A549 (cell line): ENCODE data around the gene COL8A2. TPM values are rescaled to one million over a fixed set of nuclear protein-coding genes. Genes with fewer than 3 reads are reported as not detected.

Experiments
- ATAC-seq, 2 experiments: fragments of 200-7000 bp in 1 of 2; fragments of >200 bp in 1 of 2; cut with Nextera tagmentation in 1 of 2; cut with Tn5 transposase in 1 of 2; 3 replicates each; pipeline versions ENCODE4 v1.8.0 to v1.9.1; 2018 to 2020; ENCODE audit warnings: mild to moderate bottlenecking in 1 of 2, moderate library complexity in 1 of 2
- CTCF ChIA-PET: fragments of 300-600 bp; sonication (Branson Sonifier 250); formaldehyde crosslinking; extraction: SDS; loops from one replicate; lab custom pipeline; 2021; ENCODE audit warnings: antibody characterized with exemption, inconsistent platforms; lab: Yijun Ruan, JAX
- POLR2A ChIA-PET: fragments of 350-600 bp; formaldehyde crosslinking; extraction: SDS; loops from one replicate; lab custom pipeline; 2021; ENCODE audit warnings: antibody characterized with exemption, inconsistent platforms; lab: Yijun Ruan, JAX
- DNase-seq, 2 experiments: peaks; one replicate each; pipeline versions ENCODE4 v3.0.0 to v3.0.0-alpha.2; 2011 to 2016; ENCODE audit warnings: low read depth in 1 of 2, low spot score in 1 of 2
- FAIRE-seq: peaks from 2 replicates; lab custom pipeline; 2011; peaks lifted over from hg19 to GRCh38; lab: Jason Lieb, UNC
- H3K27ac ChIP-seq, 2 experiments: fragments of >200 bp; sonication (Bioruptor Twin); formaldehyde crosslinking; 3 replicates each; pipeline ENCODE4 v1.5.1; 2016 to 2017
- H3K4me1 ChIP-seq: fragments of >200 bp; sonication (Bioruptor Twin); formaldehyde crosslinking; 3 replicates; pipeline ENCODE4 v1.6.1; 2016
- H3K4me2 ChIP-seq: fragments of >200 bp; sonication (Bioruptor Twin); formaldehyde crosslinking; 3 replicates; pipeline ENCODE4 v1.6.1; 2016
- H3K4me3 ChIP-seq: fragments of >200 bp; sonication (Bioruptor Twin); formaldehyde crosslinking; 3 replicates; pipeline ENCODE4 v1.5.1; 2016
- H3K9me3 ChIP-seq: fragments of >200 bp; sonication (Bioruptor Twin); formaldehyde crosslinking; 3 replicates; pipeline ENCODE4 v1.6.1; 2016
- CBX8 ChIP-seq: fragments of 200-600 bp; sonication (generic); IDR thresholded peaks from 2 replicates; pipeline ENCODE4 v1.6.1; 2016
- CEBPB ChIP-seq, 2 experiments: fragments of >200 bp in 1 of 2; sonication (Bioruptor Twin) in 1 of 2; formaldehyde crosslinking in 1 of 2; IDR thresholded peaks; 2 replicates each; pipeline ENCODE4 v1.6.1; 2012 to 2016
- CHD2 ChIP-seq: fragments of 150-350 bp; IDR thresholded peaks from 2 replicates; pipeline ENCODE4 v1.6.1; 2014; ENCODE audit warnings: low read length; ENCODE audit not compliant: partially characterized antibody
- EHF ChIP-seq: fragments of 250-450 bp; sonication (Bioruptor Pico); IDR thresholded peaks from 2 replicates; pipeline ENCODE4 v1.5.0; 2020; ENCODE audit warnings: mild to moderate bottlenecking
- EHMT2 ChIP-seq: fragments of 200-600 bp; sonication (generic); IDR thresholded peaks from 2 replicates; pipeline ENCODE4 v1.6.1; 2016; ENCODE audit warnings: antibody characterized with exemption, low read depth, mild to moderate bottlenecking, moderate library complexity
- EP300 ChIP-seq, 2 experiments: fragments of >200 bp; sonication (Bioruptor Twin); formaldehyde crosslinking; IDR thresholded peaks; 2 replicates in 1 of 2; 3 replicates in 1 of 2; pipeline ENCODE4 v1.6.1; 2016 to 2017
- ESRRA ChIP-seq: fragments of 150-350 bp; IDR thresholded peaks from 2 replicates; pipeline ENCODE4 v1.6.1; 2014; ENCODE audit warnings: mild to moderate bottlenecking, low read length, borderline replicate concordance
- GATA3 ChIP-seq: IDR thresholded peaks from 2 replicates; pipeline ENCODE4 v1.6.1; 2012; ENCODE audit warnings: borderline replicate concordance
- HDAC2 ChIP-seq: fragments of 200-600 bp; sonication (generic); IDR thresholded peaks from 2 replicates; pipeline ENCODE4 v1.6.1; 2016
- HEYL ChIP-seq: fragments of 250-450 bp; sonication (Bioruptor Pico); IDR thresholded peaks from 2 replicates; pipeline ENCODE4 v1.8.0; 2021; ENCODE audit warnings: mild to moderate bottlenecking, moderate library complexity
- HOXA7 ChIP-seq: fragments of 250-450 bp; sonication (Bioruptor Pico); IDR thresholded peaks from 2 replicates; pipeline ENCODE4 v1.5.0; 2020; ENCODE audit warnings: mild to moderate bottlenecking, moderate library complexity
- KDM5A ChIP-seq: fragments of 200-600 bp; sonication (generic); IDR thresholded peaks from 2 replicates; pipeline ENCODE4 v1.6.1; 2016; ENCODE audit warnings: antibody characterized with exemption, mild to moderate bottlenecking
- MAFK ChIP-seq: fragments of 450-650 bp; IDR thresholded peaks from 2 replicates; pipeline ENCODE4 v1.6.1; 2014; ENCODE audit not compliant: partially characterized antibody
- MAZ ChIP-seq: fragments of 150-350 bp; IDR thresholded peaks from 2 replicates; pipeline ENCODE4 v1.6.1; 2014; ENCODE audit warnings: antibody characterized with exemption, low read depth, low read length, borderline replicate concordance
- MYC ChIP-seq: IDR thresholded peaks from 2 replicates; pipeline ENCODE4 v1.6.1; 2012; ENCODE audit warnings: mild to moderate bottlenecking, inconsistent platforms, low read length, improper control_type of control experiment, borderline replicate concordance
- NFE2L2 ChIP-seq: fragments of 150-350 bp; conservative IDR thresholded peaks from 2 replicates; pipeline ENCODE4 v1.6.1; 2014; ENCODE audit warnings: low read length
- NPAS2 ChIP-seq: fragments of 250-450 bp; sonication (Bioruptor Pico); IDR thresholded peaks from 2 replicates; pipeline ENCODE4 v1.8.0; 2022; ENCODE audit warnings: mild to moderate bottlenecking, moderate library complexity, borderline replicate concordance
- NR3C1 ChIP-seq: fragments of >200 bp; sonication (Bioruptor Twin); formaldehyde crosslinking; IDR thresholded peaks from 3 replicates; pipeline ENCODE4 v1.6.1; 2017
- RAD21 ChIP-seq, 2 experiments: fragments of >200 bp in 1 of 2; sonication (Bioruptor Twin) in 1 of 2; formaldehyde crosslinking in 1 of 2; IDR thresholded peaks in 1 of 2; conservative IDR thresholded peaks in 1 of 2; 2 replicates in 1 of 2; 3 replicates in 1 of 2; pipeline ENCODE4 v1.6.1; 2012 to 2018; ENCODE audit warnings: inconsistent platforms in 1 of 2
- RCOR1 ChIP-seq: fragments of 150-350 bp; IDR thresholded peaks from 2 replicates; pipeline ENCODE4 v1.6.1; 2014; ENCODE audit warnings: antibody characterized with exemption, low read length, low read depth
- RFX5 ChIP-seq: fragments of 450-650 bp; IDR thresholded peaks from 2 replicates; pipeline ENCODE4 v1.7.1; 2014; ENCODE audit warnings: antibody characterized with exemption, mild to moderate bottlenecking, moderate library complexity
- SREBF2 ChIP-seq: fragments of 450-650 bp; IDR thresholded peaks from 2 replicates; pipeline ENCODE4 v1.6.1; 2014; ENCODE audit warnings: mild to moderate bottlenecking, moderate library complexity
- ZNF302 ChIP-seq: fragments of 250-450 bp; sonication (Bioruptor Pico); IDR thresholded peaks from 2 replicates; pipeline ENCODE4 v1.9.0; 2021; ENCODE audit warnings: inconsistent platforms, mild to moderate bottlenecking, moderate library complexity
- ZSCAN20 ChIP-seq: fragments of 250-450 bp; sonication (Bioruptor Pico); IDR thresholded peaks from 2 replicates; pipeline ENCODE4 v1.8.0; 2022; ENCODE audit warnings: mild to moderate bottlenecking, moderate library complexity
- WGBS: methylation state at CpG from one replicate; pipeline ENCODE4 v1.1.6; 2017; ENCODE audit errors: missing lambda C conversion rate; 5-methylcytosine and 5-hydroxymethylcytosine counted together
- polyA plus RNA-seq, 4 experiments: library from polyadenylated mRNA; depleted of rRNA in 3 of 4; stranded (reverse); fragments of >200 nt; fragmentation: RNase III in 1 of 4; extraction: RNeasy Plus Mini Kit Qiagen cat#74134 plus additional on column Dnase treatment in 1 of 4; gene quantifications; 2 replicates in 3 of 4; 3 replicates in 1 of 4; pipeline ENCODE4 v1.2.3, GENCODE V29; 2011 to 2017
- TF ChIP-seq, protein P1 (sequence below): IDR thresholded peaks from 2 replicates; pipeline ENCODE4 v1.6.1; 2012
- TF ChIP-seq, protein P2 (sequence below): fragments of 450-650 bp; IDR thresholded peaks from 2 replicates; pipeline ENCODE4 v1.6.1; 2014; ENCODE audit warnings: antibody characterized with exemption
- TF ChIP-seq, protein P3 (sequence below): fragments of 200-600 bp; sonication (generic); IDR thresholded peaks from 2 replicates; pipeline ENCODE4 v1.6.1; 2016; ENCODE audit warnings: antibody characterized with exemption, mild to moderate bottlenecking, moderate library complexity
- TF ChIP-seq, protein P4 (sequence below): IDR thresholded peaks from 2 replicates; pipeline ENCODE4 v1.6.1; 2012
- TF ChIP-seq, protein P5 (sequence below): fragments of 250-450 bp; sonication (Bioruptor Pico); IDR thresholded peaks from 2 replicates; pipeline ENCODE4 v1.5.0; 2020; ENCODE audit warnings: low read depth, mild to moderate bottlenecking, moderate library complexity

Gene COL8A2
- polyA plus RNA-seq, 2 of the 4 experiments (the other 2 are of a cell fraction) = 0.05 to 0.12 TPM

- WGBS = 82% methylated on average over 3 of the region's 3 CpGs
- Histone ChIP-seq H3K27ac (peak overlapping the region in 1 of 2 experiments; percentile 60; a peak in 1 of 6 replicates), H3K4me1 (peaks cover 6% of the 10 kb centered on the region), H3K4me3 (no peak overlapping the region), H3K9me3 (no peaks in the 10 kb centered on the region), H3K4me2 (0 out of 3 replicates have a peak overlapping the region, but pooled peaks have one; percentile 17)
- DNase-seq (peak; percentile 39 to 47), FAIRE-seq (no peak), ATAC-seq (peak; percentile 51 to 67)
- POLR2A ChIA-PET = interaction anchor here (0.8 kb wide), 1 partner anchor 17 kb away, joined by 4 read pairs; no protein-coding TSS in a partner anchor
- CTCF ChIA-PET = interaction anchor here (1.2 to 5.3 kb wide), 11 partner anchors 11 to 290 kb away, joined by 3 to 147 read pairs (median 7); partner anchors contain the start of gene TRAPPC3
- TF ChIP-seq, protein P1, sequence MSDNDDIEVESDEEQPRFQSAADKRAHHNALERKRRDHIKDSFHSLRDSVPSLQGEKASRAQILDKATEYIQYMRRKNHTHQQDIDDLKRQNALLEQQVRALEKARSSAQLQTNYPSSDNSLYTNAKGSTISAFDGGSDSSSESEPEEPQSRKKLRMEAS = no peak
- TF ChIP-seq EHF (CRISPR knock-in tag) (no peak), NPAS2 (CRISPR knock-in tag) (no peak), MAZ (no peak), GATA3 (no peak), HDAC2 (no peak), NR3C1 (no peak), CEBPB (IDR thresholded peaks at IDR 0.05) (no peak)
- TF ChIP-seq, protein P2, sequence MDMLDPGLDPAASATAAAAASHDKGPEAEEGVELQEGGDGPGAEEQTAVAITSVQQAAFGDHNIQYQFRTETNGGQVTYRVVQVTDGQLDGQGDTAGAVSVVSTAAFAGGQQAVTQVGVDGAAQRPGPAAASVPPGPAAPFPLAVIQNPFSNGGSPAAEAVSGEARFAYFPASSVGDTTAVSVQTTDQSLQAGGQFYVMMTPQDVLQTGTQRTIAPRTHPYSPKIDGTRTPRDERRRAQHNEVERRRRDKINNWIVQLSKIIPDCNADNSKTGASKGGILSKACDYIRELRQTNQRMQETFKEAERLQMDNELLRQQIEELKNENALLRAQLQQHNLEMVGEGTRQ = peak; percentile 71
Observed at GRCh38 chr1:36133484-36133883, 8.5 kb upstream of the COL8A2 start.

- Histone ChIP-seq H3K4me1 (peaks cover 6% of the 10 kb centered on the region), H3K4me2 (no peak overlapping the region), H3K9me3 (no peaks in the 10 kb centered on the region), H3K27ac (no peak overlapping the region), H3K4me3 (no peak overlapping the region)
- ChIA-PET POLR2A (no interaction called here), CTCF (interaction anchor here (0.8 to 5.3 kb wide), 5 partner anchors 18 to 211 kb away, joined by 3 to 147 read pairs (median 4); no protein-coding TSS in a partner anchor)
- FAIRE-seq = no peak
- DNase-seq = no peak
- TF ChIP-seq KDM5A (no peak), MYC (no peak), RAD21 (conservative IDR thresholded peaks at IDR 0.05 in 1 of 2, IDR thresholded peaks at IDR 0.05 in 1 of 2) (no peak), ZSCAN20 (CRISPR knock-in tag) (no peak), ZNF302 (CRISPR knock-in tag) (no peak), MAFK (no peak), HEYL (CRISPR knock-in tag) (no peak), HOXA7 (no peak), NFE2L2 (no peak)
- TF ChIP-seq, protein P3, sequence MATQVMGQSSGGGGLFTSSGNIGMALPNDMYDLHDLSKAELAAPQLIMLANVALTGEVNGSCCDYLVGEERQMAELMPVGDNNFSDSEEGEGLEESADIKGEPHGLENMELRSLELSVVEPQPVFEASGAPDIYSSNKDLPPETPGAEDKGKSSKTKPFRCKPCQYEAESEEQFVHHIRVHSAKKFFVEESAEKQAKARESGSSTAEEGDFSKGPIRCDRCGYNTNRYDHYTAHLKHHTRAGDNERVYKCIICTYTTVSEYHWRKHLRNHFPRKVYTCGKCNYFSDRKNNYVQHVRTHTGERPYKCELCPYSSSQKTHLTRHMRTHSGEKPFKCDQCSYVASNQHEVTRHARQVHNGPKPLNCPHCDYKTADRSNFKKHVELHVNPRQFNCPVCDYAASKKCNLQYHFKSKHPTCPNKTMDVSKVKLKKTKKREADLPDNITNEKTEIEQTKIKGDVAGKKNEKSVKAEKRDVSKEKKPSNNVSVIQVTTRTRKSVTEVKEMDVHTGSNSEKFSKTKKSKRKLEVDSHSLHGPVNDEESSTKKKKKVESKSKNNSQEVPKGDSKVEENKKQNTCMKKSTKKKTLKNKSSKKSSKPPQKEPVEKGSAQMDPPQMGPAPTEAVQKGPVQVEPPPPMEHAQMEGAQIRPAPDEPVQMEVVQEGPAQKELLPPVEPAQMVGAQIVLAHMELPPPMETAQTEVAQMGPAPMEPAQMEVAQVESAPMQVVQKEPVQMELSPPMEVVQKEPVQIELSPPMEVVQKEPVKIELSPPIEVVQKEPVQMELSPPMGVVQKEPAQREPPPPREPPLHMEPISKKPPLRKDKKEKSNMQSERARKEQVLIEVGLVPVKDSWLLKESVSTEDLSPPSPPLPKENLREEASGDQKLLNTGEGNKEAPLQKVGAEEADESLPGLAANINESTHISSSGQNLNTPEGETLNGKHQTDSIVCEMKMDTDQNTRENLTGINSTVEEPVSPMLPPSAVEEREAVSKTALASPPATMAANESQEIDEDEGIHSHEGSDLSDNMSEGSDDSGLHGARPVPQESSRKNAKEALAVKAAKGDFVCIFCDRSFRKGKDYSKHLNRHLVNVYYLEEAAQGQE = no peak
- WGBS = 66% methylated on average over 3 of the region's 3 CpGs
- ATAC-seq = no peak
Observed at GRCh38 chr1:36132029-36132428, 7.0 kb upstream of the COL8A2 start.

GRCh38 chr1:36128905-36129206, 3.8 kb upstream of the COL8A2 start:
- H3K4me3 ChIP-seq = no peak overlapping the region
- no peak for ATAC-seq
- peaks cover 5% of the 10 kb centered on the region for H3K4me1 ChIP-seq
- CTCF ChIA-PET = interaction anchor here (2.1 kb wide), 1 partner anchor 59 kb away, joined by 6 read pairs; no protein-coding TSS in a partner anchor
- H3K9me3 ChIP-seq = no peaks in the 10 kb centered on the region
- FAIRE-seq = no peak
- DNase-seq = no peak
- WGBS = 80% methylated on average over 3 of the region's 3 CpGs
- H3K4me2 ChIP-seq = no peak overlapping the region
- no peak overlapping the region for H3K27ac ChIP-seq
- POLR2A ChIA-PET = no interaction called here
- TF ChIP-seq EP300 (IDR thresholded peaks at IDR 0.05) (no peak), ESRRA (no peak), EHMT2 (no peak), RFX5 (no peak), CBX8 (no peak), RCOR1 (no peak), ZSCAN20 (CRISPR knock-in tag) (no peak), SREBF2 (no peak), CHD2 (no peak), NFE2L2 (no peak)
- TF ChIP-seq, protein P4, sequence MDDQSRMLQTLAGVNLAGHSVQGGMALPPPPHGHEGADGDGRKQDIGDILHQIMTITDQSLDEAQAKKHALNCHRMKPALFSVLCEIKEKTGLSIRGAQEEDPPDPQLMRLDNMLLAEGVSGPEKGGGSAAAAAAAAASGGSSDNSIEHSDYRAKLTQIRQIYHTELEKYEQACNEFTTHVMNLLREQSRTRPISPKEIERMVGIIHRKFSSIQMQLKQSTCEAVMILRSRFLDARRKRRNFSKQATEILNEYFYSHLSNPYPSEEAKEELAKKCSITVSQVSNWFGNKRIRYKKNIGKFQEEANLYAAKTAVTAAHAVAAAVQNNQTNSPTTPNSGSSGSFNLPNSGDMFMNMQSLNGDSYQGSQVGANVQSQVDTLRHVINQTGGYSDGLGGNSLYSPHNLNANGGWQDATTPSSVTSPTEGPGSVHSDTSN = no peak
- TF ChIP-seq, protein P5, sequence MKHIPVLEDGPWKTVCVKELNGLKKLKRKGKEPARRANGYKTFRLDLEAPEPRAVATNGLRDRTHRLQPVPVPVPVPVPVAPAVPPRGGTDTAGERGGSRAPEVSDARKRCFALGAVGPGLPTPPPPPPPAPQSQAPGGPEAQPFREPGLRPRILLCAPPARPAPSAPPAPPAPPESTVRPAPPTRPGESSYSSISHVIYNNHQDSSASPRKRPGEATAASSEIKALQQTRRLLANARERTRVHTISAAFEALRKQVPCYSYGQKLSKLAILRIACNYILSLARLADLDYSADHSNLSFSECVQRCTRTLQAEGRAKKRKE (CRISPR knock-in tag) = no peak
- TF ChIP-seq, protein P2 = no peak
